Caco-2 (cell line): Measurements from ENCODE around the gene KIAA1755. TPM values are rescaled to one million over a fixed set of nuclear protein-coding genes. Genes with fewer than 3 reads are reported as not detected.

Experiments
- BruUV-seq: library from RNA; stranded (reverse); fragments of 400-500 nt; replicated peaks from 2 replicates; lab custom pipeline; 2021; lab: Mats Ljungman, UMichigan
- CTCF ChIA-PET: fragments of 300-600 bp; sonication (Branson Sonifier 250); formaldehyde crosslinking; loops from one replicate; lab custom pipeline; 2022; ENCODE audit warnings: antibody characterized with exemption; lab: Charles Lee
- POLR2A ChIA-PET: fragments of 300-600 bp; sonication (Branson Sonifier 250); formaldehyde crosslinking; loops from one replicate; lab custom pipeline; 2022; ENCODE audit warnings: antibody characterized with exemption; lab: Charles Lee
- DNase-seq, 2 experiments: peaks; one replicate each; pipeline versions ENCODE4 v3.0.0 to v3.0.0-alpha.2; 2020 to 2022
- H3K27me3 ChIP-seq: replicated peaks from 2 replicates; pipeline ENCODE4 v1.6.0; 2011; ENCODE audit warnings: low read length; ENCODE audit not compliant: control insufficient read depth, insufficient read depth
- H3K36me3 ChIP-seq: 2 replicates; pipeline ENCODE4 v1.5.1; 2011; ENCODE audit warnings: low read length; ENCODE audit not compliant: control insufficient read depth, insufficient read depth
- H3K4me1 ChIP-seq: fragments of 250-450 bp; sonication (Bioruptor Pico); 2 replicates; pipeline ENCODE4 v1.5.1; 2020; ENCODE audit warnings: mild to moderate bottlenecking
- H3K4me3 ChIP-seq: 2 replicates; pipeline ENCODE4 v1.5.1; 2011; ENCODE audit warnings: low read depth, mild to moderate bottlenecking, control low read depth, low read length
- H3K9me3 ChIP-seq: fragments of 250-450 bp; sonication (Bioruptor Pico); 2 replicates; pipeline ENCODE4 v1.5.1; 2020; ENCODE audit warnings: mild to moderate bottlenecking, moderate library complexity
- H3K27ac Mint-ChIP-seq: one replicate; pipeline ENCODE4 v1.8.0; 2022; ENCODE audit warnings: mixed read lengths; ENCODE audit not compliant: unreplicated experiment
- H3K27me3 Mint-ChIP-seq: one replicate; pipeline ENCODE4 v1.8.0; 2022; ENCODE audit warnings: mixed read lengths; ENCODE audit not compliant: insufficient read depth, unreplicated experiment
- H3K36me3 Mint-ChIP-seq: one replicate; pipeline ENCODE4 v1.8.0; 2022; ENCODE audit warnings: mild to moderate bottlenecking, mixed read lengths; ENCODE audit not compliant: insufficient read depth, unreplicated experiment
- H3K4me1 Mint-ChIP-seq: one replicate; pipeline ENCODE4 v1.8.0; 2022; ENCODE audit warnings: low read depth, mixed read lengths; ENCODE audit not compliant: unreplicated experiment
- H3K4me3 Mint-ChIP-seq: one replicate; pipeline ENCODE4 v1.8.0; 2022; ENCODE audit warnings: mild to moderate bottlenecking, moderate library complexity, mixed read lengths; ENCODE audit not compliant: unreplicated experiment
- H3K9me3 Mint-ChIP-seq: one replicate; pipeline ENCODE4 v1.8.0; 2022; ENCODE audit warnings: mixed read lengths; ENCODE audit not compliant: unreplicated experiment
- CTCF ChIP-seq, 2 experiments: fragments of 200-600 bp in 1 of 2; IDR thresholded peaks; 1 replicate in 1 of 2; 2 replicates in 1 of 2; pipeline versions ENCODE4 v1.5.1 to v1.8.0; 2011 to 2022; ENCODE audit warnings: antibody characterized with exemption in 1 of 2, control low read depth in 1 of 2, inconsistent platforms in 1 of 2, low read depth in 1 of 2, low read length in 1 of 2, mild to moderate bottlenecking in 1 of 2, moderate library complexity in 1 of 2; ENCODE audit not compliant: insufficient read depth in 1 of 2, severe bottlenecking in 1 of 2, unreplicated experiment in 1 of 2
- intact Hi-C: fragments of 100-400 bp; cut with micrococcal nuclease; formaldehyde crosslinking; loops from one replicate; pipeline ENCODE4 v1.10.0; 2022; ENCODE audit not compliant: unreplicated experiment
- total RNA-seq: library from RNA; stranded (reverse); gene quantifications from 2 replicates; pipeline ENCODE4 v1.2.3, GENCODE V29; 2022

The KIAA1755 gene
- total RNA-seq, 1 experiment from 2014 or later, result 0.20 TPM

GRCh38 chr20:38227420-38228360 is 32.8 kb downstream of the KIAA1755 start:
- ChIA-PET POLR2A (no interaction called here), CTCF (interaction anchor here (0.6 to 3.9 kb wide), 8 partner anchors 10 to 1540 kb away, joined by 3 to 20 read pairs (median 4); no protein-coding TSS in a partner anchor)
- Histone ChIP-seq H3K4me1 (no peaks in the 10 kb centered on the region), H3K36me3 (no peaks in the 10 kb centered on the region), H3K27me3 (no peaks in the 10 kb centered on the region), H3K4me3 (no peak overlapping the region), H3K9me3 (peaks cover 8% of the 10 kb centered on the region)
- no TSS peak for BruUV-seq
- no peak for TF ChIP-seq CTCF (IDR thresholded peaks at IDR 0.05; ENCODE audit: insufficient read depth in 1 of 2, low read depth in 1 of 2, low read length in 1 of 2, severe bottlenecking in 1 of 2, unreplicated experiment in 1 of 2)
- no peak overlapping the region for H3K4me3 Mint-ChIP-seq
- DNase-seq, result no peak
- peaks cover 7% of the 10 kb centered on the region for H3K36me3 Mint-ChIP-seq
- no peaks in the 10 kb centered on the region for H3K4me1 Mint-ChIP-seq
- no peak overlapping the region for H3K27ac Mint-ChIP-seq
- intact Hi-C loops, result loop anchor here (10.0 kb wide), 1 partner anchor 473 kb away; no protein-coding TSS in a partner anchor
- H3K27me3 Mint-ChIP-seq, result peaks cover 2% of the 10 kb centered on the region
- no peaks in the 10 kb centered on the region for H3K9me3 Mint-ChIP-seq

GRCh38 chr20:38226553-38226952 is 34.0 kb downstream of the KIAA1755 start:
- no peak for TF ChIP-seq CTCF (IDR thresholded peaks at IDR 0.05; ENCODE audit: insufficient read depth in 1 of 2, low read depth in 1 of 2, low read length in 1 of 2, severe bottlenecking in 1 of 2, unreplicated experiment in 1 of 2)
- no peaks in the 10 kb centered on the region for H3K9me3 Mint-ChIP-seq
- intact Hi-C loops, result loop anchor here (10.0 kb wide), 1 partner anchor 472 kb away; no protein-coding TSS in a partner anchor
- no peak overlapping the region for H3K27ac Mint-ChIP-seq
- H3K27me3 Mint-ChIP-seq, result peaks cover 4% of the 10 kb centered on the region
- ChIA-PET CTCF (interaction anchor here (0.5 to 3.9 kb wide), 11 partner anchors 9 to 182 kb away, joined by 3 to 20 read pairs (median 3); no protein-coding TSS in a partner anchor), POLR2A (no interaction called here)
- BruUV-seq, result no TSS peak
- H3K4me3 Mint-ChIP-seq, result no peak overlapping the region
- DNase-seq, result no peak
- H3K36me3 Mint-ChIP-seq, result peaks cover 7% of the 10 kb centered on the region
- H3K4me1 Mint-ChIP-seq, result no peaks in the 10 kb centered on the region
- H3K36me3 ChIP-seq, result no peaks in the 10 kb centered on the region
- H3K27me3 ChIP-seq, result no peaks in the 10 kb centered on the region
- H3K4me3 ChIP-seq, result no peak overlapping the region
- H3K9me3 ChIP-seq, result peaks cover 8% of the 10 kb centered on the region
- no peaks in the 10 kb centered on the region for H3K4me1 ChIP-seq

DNA sequence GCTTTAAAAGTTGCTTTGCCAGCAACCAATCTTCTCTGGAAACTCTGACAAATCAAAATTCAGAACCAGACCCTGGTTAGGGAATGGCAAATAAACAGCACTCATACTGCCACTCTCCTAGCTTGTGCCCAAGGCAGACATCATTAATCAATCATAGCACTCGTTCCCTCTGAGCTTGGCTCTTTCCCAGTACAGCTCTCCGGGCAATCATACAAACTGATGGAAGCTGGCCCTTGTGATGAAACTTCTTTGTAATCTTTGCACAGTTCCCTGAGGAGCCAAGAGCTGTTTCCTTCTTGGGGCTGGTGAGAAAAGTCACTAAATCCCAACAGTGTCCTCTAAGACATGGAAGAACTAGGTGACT is 34.7 kb downstream of the KIAA1755 start:
- Mint-ChIP-seq H3K4me3 (no peak overlapping the region), H3K4me1 (no peaks in the 10 kb centered on the region), H3K27me3 (peaks cover 4% of the 10 kb centered on the region), H3K27ac (no peak overlapping the region), H3K36me3 (peaks cover 7% of the 10 kb centered on the region), H3K9me3 (no peaks in the 10 kb centered on the region)
- TF ChIP-seq CTCF (IDR thresholded peaks at IDR 0.05; ENCODE audit: insufficient read depth in 1 of 2, low read depth in 1 of 2, low read length in 1 of 2, severe bottlenecking in 1 of 2, unreplicated experiment in 1 of 2), result no peak
- no peaks in the 10 kb centered on the region for H3K36me3 ChIP-seq
- intact Hi-C loops, result loop anchor here (10.0 kb wide), 1 partner anchor 471 kb away; no protein-coding TSS in a partner anchor
- no peak for DNase-seq
- no TSS peak for BruUV-seq
- H3K4me1 ChIP-seq, result no peaks in the 10 kb centered on the region
- POLR2A ChIA-PET, result no interaction called here
- H3K4me3 ChIP-seq, result no peak overlapping the region
- CTCF ChIA-PET, result interaction anchor here (0.6 to 3.9 kb wide), 7 partner anchors 13 to 183 kb away, joined by 3 to 20 read pairs (median 4); no protein-coding TSS in a partner anchor
- H3K9me3 ChIP-seq, result peaks cover 8% of the 10 kb centered on the region
- H3K27me3 ChIP-seq, result no peaks in the 10 kb centered on the region
